Activated naive CD4-positive, alpha-beta T cell treated with anti-CD3 and anti-CD28 coated beads, Interleukin-2, amount 10 ng/mL, durations not matched to agents 7 days and 5 days (primary cell): ENCODE measurements around the gene ALS2CL.

Source experiments
- CTCF ChIA-PET: fragments of 350-600 bp; sonication (Branson Sonifier 250); formaldehyde crosslinking; loops from one replicate; lab custom pipeline; 2021; ENCODE audit warnings: antibody characterized with exemption; lab: Charles Lee
- DNase-seq: peaks from one replicate; pipeline ENCODE4 v3.0.0-alpha.2; 2020
- H3K27ac Mint-ChIP-seq: one replicate; pipeline ENCODE4 v1.8.0; 2021; ENCODE audit warnings: mild to moderate bottlenecking, moderate library complexity, mixed read lengths
- H3K27me3 Mint-ChIP-seq: one replicate; pipeline ENCODE4 v1.8.0; 2021; ENCODE audit warnings: mild to moderate bottlenecking, mixed read lengths
- H3K36me3 Mint-ChIP-seq: one replicate; pipeline ENCODE4 v1.8.0; 2021; ENCODE audit warnings: mixed read lengths
- H3K4me1 Mint-ChIP-seq: one replicate; pipeline ENCODE4 v1.8.0; 2021; ENCODE audit warnings: mixed read lengths
- H3K4me3 Mint-ChIP-seq: one replicate; pipeline ENCODE4 v1.8.0; 2021; ENCODE audit warnings: mild to moderate bottlenecking, moderate library complexity, mixed read lengths
- H3K9me3 Mint-ChIP-seq: one replicate; pipeline ENCODE4 v1.8.0; 2021; ENCODE audit warnings: mixed read lengths

Gene ALS2CL

GRCh38 chr3:46682974-46683373 lies 10.5 kb downstream of the ALS2CL start:
- Mint-ChIP-seq H3K27ac (no peak overlapping the region), H3K27me3 (no peaks in the 10 kb centered on the region), H3K9me3 (no peaks in the 10 kb centered on the region), H3K36me3 (peaks cover 7% of the 10 kb centered on the region), H3K4me1 (no peaks in the 10 kb centered on the region), H3K4me3 (no peak overlapping the region)
- no peak for DNase-seq
- CTCF ChIA-PET = no interaction called here

GRCh38 chr3:46681856-46682540 lies 11.5 kb downstream of the ALS2CL start:
- CTCF ChIA-PET = no interaction called here
- peaks cover 7% of the 10 kb centered on the region for H3K36me3 Mint-ChIP-seq

GRCh38 chr3:46681387-46681786 lies 12.1 kb downstream of the ALS2CL start:
- Mint-ChIP-seq H3K4me3 (no peak overlapping the region), H3K36me3 (peaks cover 7% of the 10 kb centered on the region), H3K27me3 (no peaks in the 10 kb centered on the region), H3K9me3 (no peaks in the 10 kb centered on the region), H3K4me1 (no peaks in the 10 kb centered on the region), H3K27ac (no peak overlapping the region)
- DNase-seq = no peak
- CTCF ChIA-PET = no interaction called here

More at GRCh38 chr3:46681856-46682540, 11.5 kb downstream of the ALS2CL start:
- Mint-ChIP-seq H3K27me3 (no peaks in the 10 kb centered on the region), H3K9me3 (no peaks in the 10 kb centered on the region), H3K4me1 (no peaks in the 10 kb centered on the region), H3K27ac (no peak overlapping the region), H3K4me3 (no peak overlapping the region)
- DNase-seq = no peak

- peaks cover 5% of the 10 kb centered on the region for H3K36me3 Mint-ChIP-seq
- no peak overlapping the region for H3K27ac Mint-ChIP-seq
- CTCF ChIA-PET = no interaction called here
- no peak overlapping the region for H3K4me3 Mint-ChIP-seq
- no peaks in the 10 kb centered on the region for H3K9me3 Mint-ChIP-seq
- no peaks in the 10 kb centered on the region for H3K4me1 Mint-ChIP-seq
- no peak for DNase-seq
- H3K27me3 Mint-ChIP-seq = no peaks in the 10 kb centered on the region
Measured at GRCh38 chr3:46680298-46680826, 13.1 kb downstream of the ALS2CL start.

- Mint-ChIP-seq H3K27me3 (no peaks in the 10 kb centered on the region), H3K36me3 (peaks cover 2% of the 10 kb centered on the region), H3K9me3 (no peaks in the 10 kb centered on the region), H3K4me3 (no peak overlapping the region), H3K4me1 (no peaks in the 10 kb centered on the region), H3K27ac (no peak overlapping the region)
- CTCF ChIA-PET = no interaction called here
- no peak for DNase-seq
Measured at GRCh38 chr3:46679681-46680080, 13.8 kb downstream of the ALS2CL start.

- H3K36me3 Mint-ChIP-seq = peaks cover 6% of the 10 kb centered on the region
- no peak overlapping the region for H3K27ac Mint-ChIP-seq
- CTCF ChIA-PET = interaction anchor here (0.7 kb wide), 1 partner anchor 190 kb away, joined by 3 read pairs; no protein-coding TSS in a partner anchor
Measured at GRCh38 chr3:46678280-46678679, 15.2 kb downstream of the ALS2CL start.

GRCh38 chr3:46677411-46677726 lies 16.1 kb downstream of the ALS2CL start:
- Mint-ChIP-seq H3K36me3 (peaks cover 4% of the 10 kb centered on the region), H3K4me1 (no peaks in the 10 kb centered on the region), H3K4me3 (no peak overlapping the region), H3K27me3 (no peaks in the 10 kb centered on the region), H3K9me3 (no peaks in the 10 kb centered on the region), H3K27ac (no peak overlapping the region)
- DNase-seq = no peak
- CTCF ChIA-PET = no interaction called here

More at GRCh38 chr3:46678280-46678679, 15.2 kb downstream of the ALS2CL start:
- no peak for DNase-seq
- H3K4me1 Mint-ChIP-seq = no peaks in the 10 kb centered on the region
- no peaks in the 10 kb centered on the region for H3K9me3 Mint-ChIP-seq
- no peak overlapping the region for H3K4me3 Mint-ChIP-seq
- no peaks in the 10 kb centered on the region for H3K27me3 Mint-ChIP-seq

GRCh38 chr3:46676601-46677410 lies 16.7 kb downstream of the ALS2CL start:
- Mint-ChIP-seq H3K9me3 (no peaks in the 10 kb centered on the region), H3K4me1 (no peaks in the 10 kb centered on the region), H3K36me3 (peaks cover 4% of the 10 kb centered on the region), H3K27ac (no peak overlapping the region), H3K4me3 (no peak overlapping the region), H3K27me3 (no peaks in the 10 kb centered on the region)
- CTCF ChIA-PET = no interaction called here
- no peak for DNase-seq

GRCh38 chr3:46675843-46676567 lies 17.5 kb downstream of the ALS2CL start:
- Mint-ChIP-seq H3K4me3 (no peak overlapping the region), H3K4me1 (no peaks in the 10 kb centered on the region), H3K36me3 (peaks cover 4% of the 10 kb centered on the region), H3K9me3 (no peaks in the 10 kb centered on the region), H3K27me3 (no peaks in the 10 kb centered on the region), H3K27ac (no peak overlapping the region)
- CTCF ChIA-PET = no interaction called here
- DNase-seq = no peak

- no peak for DNase-seq
- Mint-ChIP-seq H3K27me3 (no peaks in the 10 kb centered on the region), H3K4me1 (no peaks in the 10 kb centered on the region), H3K27ac (no peak overlapping the region), H3K36me3 (peaks cover 4% of the 10 kb centered on the region), H3K4me3 (no peak overlapping the region), H3K9me3 (no peaks in the 10 kb centered on the region)
- CTCF ChIA-PET = no interaction called here
Measured at GRCh38 chr3:46675426-46675825, 18.1 kb downstream of the ALS2CL start.

- no peaks in the 10 kb centered on the region for H3K4me1 Mint-ChIP-seq
- H3K27ac Mint-ChIP-seq = no peak overlapping the region
- no peak overlapping the region for H3K4me3 Mint-ChIP-seq
- CTCF ChIA-PET = interaction anchor here (1.2 kb wide), 2 partner anchors 21 to 185 kb away, joined by 3 to 5 read pairs; no protein-coding TSS in a partner anchor
- H3K36me3 Mint-ChIP-seq = peaks cover 4% of the 10 kb centered on the region
- no peaks in the 10 kb centered on the region for H3K27me3 Mint-ChIP-seq
- DNase-seq = peak; percentile 22
- no peaks in the 10 kb centered on the region for H3K9me3 Mint-ChIP-seq
Measured at GRCh38 chr3:46674031-46674845, 19.2 kb downstream of the ALS2CL start.

- peaks cover 4% of the 10 kb centered on the region for H3K36me3 Mint-ChIP-seq
- H3K4me3 Mint-ChIP-seq = no peak overlapping the region
- no peak overlapping the region for H3K27ac Mint-ChIP-seq
- H3K9me3 Mint-ChIP-seq = no peaks in the 10 kb centered on the region
- peak; percentile 16 for DNase-seq
- H3K27me3 Mint-ChIP-seq = no peaks in the 10 kb centered on the region
- CTCF ChIA-PET = interaction anchor here (0.9 kb wide), 1 partner anchor 9 kb away, joined by 3 read pairs; no protein-coding TSS in a partner anchor
- no peaks in the 10 kb centered on the region for H3K4me1 Mint-ChIP-seq
Measured at GRCh38 chr3:46673151-46674030, 20.1 kb downstream of the ALS2CL start.

GRCh38 chr3:46672349-46672695 lies 21.2 kb downstream of the ALS2CL start:
- H3K27me3 Mint-ChIP-seq = no peaks in the 10 kb centered on the region
- no peak overlapping the region for H3K27ac Mint-ChIP-seq
- no peak overlapping the region for H3K4me3 Mint-ChIP-seq
- no peaks in the 10 kb centered on the region for H3K9me3 Mint-ChIP-seq
- H3K4me1 Mint-ChIP-seq = no peaks in the 10 kb centered on the region
- peaks cover 4% of the 10 kb centered on the region for H3K36me3 Mint-ChIP-seq
- DNase-seq = no peak
- CTCF ChIA-PET = interaction anchor here (1.9 kb wide), 1 partner anchor 184 kb away, joined by 4 read pairs; no protein-coding TSS in a partner anchor
